Endothelial cell of umbilical vein (primary cell): Measurements from ENCODE around the gene MOCOS. TPM values are rescaled to one million over a fixed set of nuclear protein-coding genes. Genes with fewer than 3 reads are reported as not detected.

ENCODE experiments used
- BruUV-seq: library from RNA; stranded (reverse); fragments of 400-500 nt; replicated peaks from 2 replicates; lab custom pipeline; 2021; lab: Mats Ljungman, UMichigan
- CTCF ChIA-PET: fragments of 300-600, 350-600 bp; sonication (Branson Sonifier 250); formaldehyde crosslinking; loops from one replicate; lab custom pipeline; 2021; ENCODE audit warnings: antibody characterized with exemption, inconsistent platforms; lab: Charles Lee
- POLR2A ChIA-PET: fragments of 300-600, 350-600 bp; sonication (Branson Sonifier 250); formaldehyde crosslinking; loops from one replicate; lab custom pipeline; 2021; ENCODE audit warnings: antibody characterized with exemption, inconsistent platforms; lab: Charles Lee
- DNase-seq: peaks from one replicate; pipeline ENCODE4 v3.0.0-alpha.2; 2011; ENCODE audit warnings: low read depth, low spot score
- FAIRE-seq: peaks from 2 replicates; lab custom pipeline; 2011; peaks lifted over from hg19 to GRCh38; lab: Jason Lieb, UNC
- H2AFZ ChIP-seq: 2 replicates; pipeline ENCODE4 v1.6.0; 2012; ENCODE audit warnings: low read depth, low read length, control low read depth, inconsistent platforms
- H3K27ac ChIP-seq: 2 replicates; pipeline ENCODE4 v1.5.1; 2011; ENCODE audit warnings: low read depth, mild to moderate bottlenecking, control low read depth, low read length, moderate library complexity; ENCODE audit not compliant: insufficient read depth
- H3K27me3 ChIP-seq, 2 experiments: 2 replicates each; pipeline versions ENCODE4 v1.6.0 to v1.6.1; 2011; ENCODE audit warnings: low read length in 2 of 2, mixed read lengths in 1 of 2; ENCODE audit not compliant: control insufficient read depth in 2 of 2, insufficient read depth in 2 of 2
- H3K36me3 ChIP-seq, 2 experiments: 2 replicates in 1 of 2; 3 replicates in 1 of 2; pipeline ENCODE4 v1.5.1; 2011; ENCODE audit warnings: low read length in 2 of 2, mild to moderate bottlenecking in 1 of 2, moderate library complexity in 1 of 2; ENCODE audit not compliant: control insufficient read depth in 2 of 2, insufficient read depth in 2 of 2; ENCODE audit errors: extremely low read depth in 1 of 2
- H3K4me1 ChIP-seq: 3 replicates; pipeline ENCODE4 v1.5.1; 2011; ENCODE audit warnings: mild to moderate bottlenecking, low read length; ENCODE audit not compliant: control insufficient read depth, insufficient read depth; ENCODE audit errors: extremely low read depth
- H3K4me2 ChIP-seq: 2 replicates; pipeline ENCODE4 v1.6.1; 2011; ENCODE audit warnings: low read length, control low read depth, mixed read lengths; ENCODE audit not compliant: insufficient read depth
- H3K4me3 ChIP-seq, 3 experiments: fragments of 200-600 bp in 1 of 3; sonication (generic), shearing (Covaris generic) in 1 of 3; replicated peaks in 1 of 3; 2 replicates each; pipeline ENCODE4 v1.5.1; 2011 to 2016; ENCODE audit warnings: control low read depth in 3 of 3, low read length in 3 of 3, mild to moderate bottlenecking in 2 of 3, inconsistent platforms in 1 of 3, low read depth in 1 of 3, moderate library complexity in 1 of 3; ENCODE audit not compliant: insufficient read depth in 1 of 3
- H3K79me2 ChIP-seq: 2 replicates; pipeline ENCODE4 v1.6.0; 2012; ENCODE audit warnings: low read length, inconsistent platforms; ENCODE audit not compliant: control insufficient read depth, insufficient read depth
- H3K9ac ChIP-seq: replicated peaks from 2 replicates; pipeline ENCODE3; 2011; ENCODE audit warnings: low read length, control low read depth; ENCODE audit not compliant: insufficient read depth; ENCODE audit errors: extremely low read depth
- H3K9me1 ChIP-seq: replicated peaks from 3 replicates; pipeline ENCODE4 v1.6.0; 2011; ENCODE audit warnings: mild to moderate bottlenecking, low read length; ENCODE audit not compliant: control insufficient read depth, insufficient read depth; ENCODE audit errors: extremely low read depth
- H3K9me3 ChIP-seq: replicated peaks from 2 replicates; pipeline ENCODE4 v1.5.1; 2012; ENCODE audit warnings: low read length, inconsistent platforms; ENCODE audit not compliant: control insufficient read depth, insufficient read depth
- H4K20me1 ChIP-seq: replicated peaks from 2 replicates; pipeline ENCODE3; 2011; ENCODE audit warnings: mild to moderate bottlenecking, low read length; ENCODE audit not compliant: control insufficient read depth, insufficient read depth; ENCODE audit errors: extremely low read depth
- EZH2 ChIP-seq: IDR thresholded peaks from 2 replicates; pipeline ENCODE4 v1.6.1; 2012; ENCODE audit warnings: borderline replicate concordance, low read depth, mild to moderate bottlenecking, moderate library complexity, low read length, inconsistent platforms; ENCODE audit not compliant: severe bottlenecking
- FOS ChIP-seq: IDR thresholded peaks from 2 replicates; pipeline ENCODE4 v1.6.1; 2011; ENCODE audit warnings: mild to moderate bottlenecking, low read length, moderate library complexity, borderline replicate concordance; ENCODE audit not compliant: insufficient read depth
- GATA2 ChIP-seq: IDR thresholded peaks from 2 replicates; pipeline ENCODE4 v1.7.0; 2011; ENCODE audit warnings: low read depth, mild to moderate bottlenecking, moderate library complexity, mixed read lengths, low read length; ENCODE audit not compliant: insufficient read length, insufficient read depth
- JUN ChIP-seq: IDR thresholded peaks from 2 replicates; pipeline ENCODE4 v1.6.1; 2011; ENCODE audit warnings: borderline replicate concordance, low read depth; ENCODE audit not compliant: insufficient read length, insufficient read depth
- MAX ChIP-seq: IDR thresholded peaks from 2 replicates; pipeline ENCODE4 v1.6.1; 2011; ENCODE audit not compliant: insufficient read depth, insufficient read length
- MYC ChIP-seq: IDR thresholded peaks from one replicate; pipeline ENCODE4 v1.6.1; 2011; ENCODE audit warnings: mild to moderate bottlenecking, low read depth, low read length
- POLR2A ChIP-seq: IDR thresholded peaks from 2 replicates; pipeline ENCODE4 v1.6.1; 2012; ENCODE audit warnings: low read depth, mild to moderate bottlenecking, control low read depth, low read length
- POLR2AphosphoS5 ChIP-seq: IDR thresholded peaks from 2 replicates; pipeline ENCODE4 v1.6.1; 2012; ENCODE audit warnings: low read depth, mild to moderate bottlenecking, control low read depth, low read length, moderate library complexity; ENCODE audit not compliant: insufficient read depth
- dilution Hi-C: fragments of 300-500 bp; cut with MboI; formaldehyde crosslinking; loops from one replicate; pipeline ENCODE4 v1.15.0; 2019; ENCODE audit warnings: low sequenced_read_pairs; ENCODE audit not compliant: extremely low pct_ligation_motif_present
- intact Hi-C: fragments of 100-400 bp; cut with micrococcal nuclease; formaldehyde crosslinking; loops from one replicate; pipeline ENCODE4 v1.10.0; 2022
- polyA plus RNA-seq, 4 experiments: library from polyadenylated mRNA; depleted of rRNA in 3 of 4; stranded (reverse) in 3 of 4; unstranded in 1 of 4; fragments of >200 nt; gene quantifications; 2 replicates each; pipeline versions ENCODE4 v1.2.1 to v1.2.3, GENCODE V29; 2011 to 2012; ENCODE audit warnings: missing spikeins in 1 of 4
- total RNA-seq: library from RNA; stranded (reverse); gene quantifications from 2 replicates; pipeline ENCODE4 v1.2.3, GENCODE V29; 2021
- TF ChIP-seq, protein P1 (sequence below), 2 donors: IDR thresholded peaks; 1 replicate in 1 of 2; 2 replicates in 1 of 2; pipeline ENCODE4 v1.5.1; 2011; ENCODE audit warnings: low read length in 2 of 2, mild to moderate bottlenecking in 2 of 2, moderate library complexity in 2 of 2, control low read depth in 1 of 2, inconsistent platforms in 1 of 2, low read depth in 1 of 2; ENCODE audit not compliant: insufficient read depth in 1 of 2; ENCODE audit errors: extremely low read depth in 1 of 2

Gene MOCOS
- total and polyA plus RNA-seq, 2 donors (not counting 3 experiments of a cell fraction or from before 2014, with no cell fraction given): 0.18 to 0.88 TPM

GRCh38 chr18:36309436-36310391 lies 122.4 kb downstream of the MOCOS start:
- Histone ChIP-seq H3K9me1 (no peaks in the 10 kb centered on the region), H3K4me3 (no peak overlapping the region), H3K4me2 (no peak overlapping the region), H3K36me3 (no peaks in the 10 kb centered on the region), H3K27me3 (peaks cover 0 to 13% of the 10 kb centered on the region in 2 experiments), H3K9me3 (no peaks in the 10 kb centered on the region), H3K79me2 (no peaks in the 10 kb centered on the region), H3K27ac (peak overlapping the region; percentile 57), H4K20me1 (no peaks in the 10 kb centered on the region), H2AFZ (peak overlapping the region; percentile 9), H3K9ac (no peak overlapping the region), H3K4me1 (peaks cover 10% of the 10 kb centered on the region)
- intact Hi-C loops (no loop called here), dilution Hi-C loops (no loop called here)
- peak; percentile 17 for DNase-seq
- ChIA-PET CTCF (interaction anchor here (0.7 to 1.8 kb wide), 5 partner anchors 11 to 378 kb away, joined by 3 to 6 read pairs (median 5); no protein-coding TSS in a partner anchor), POLR2A (no interaction called here)
- BruUV-seq: no TSS peak
- TF ChIP-seq GATA2 (peak; percentile 88), POLR2AphosphoS5 (no peak), FOS (peak; percentile 88)
- FAIRE-seq: peak; percentile 76

DNA sequence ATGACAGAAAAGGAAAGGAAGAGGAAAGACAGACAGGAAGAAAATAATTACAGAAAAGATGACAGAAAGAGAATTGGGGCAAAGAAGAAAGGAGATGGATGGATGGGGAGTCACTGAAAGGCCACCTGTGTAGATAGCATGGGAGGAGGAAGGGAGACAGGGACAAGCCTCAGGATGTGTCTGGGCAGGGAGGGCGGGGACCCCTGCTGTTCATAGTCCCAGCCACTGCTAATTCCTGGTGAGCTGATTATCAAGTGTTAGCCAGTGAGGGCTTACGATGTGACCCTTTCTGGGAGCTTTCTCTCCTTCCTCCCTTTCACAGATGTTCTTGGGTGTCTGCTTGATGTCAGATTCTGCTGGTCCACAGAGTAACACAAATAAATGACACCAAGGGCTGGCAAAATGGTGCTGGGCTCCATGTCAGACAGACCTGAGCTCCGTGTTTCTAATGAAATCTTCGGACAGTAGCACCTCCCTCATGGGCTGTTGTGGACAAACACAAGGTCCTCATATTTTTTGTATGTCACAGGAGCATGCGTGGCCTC lies 123.8 kb downstream of the MOCOS start:
- Histone ChIP-seq H3K27ac (no peak overlapping the region), H3K9me1 (no peaks in the 10 kb centered on the region), H3K27me3 (peaks cover 0 to 5% of the 10 kb centered on the region in 2 experiments), H3K4me1 (peaks cover 10% of the 10 kb centered on the region), H3K4me2 (no peak overlapping the region), H4K20me1 (no peaks in the 10 kb centered on the region), H3K4me3 (no peak overlapping the region), H3K79me2 (no peaks in the 10 kb centered on the region), H3K36me3 (no peaks in the 10 kb centered on the region), H3K9ac (no peak overlapping the region), H3K9me3 (no peaks in the 10 kb centered on the region), H2AFZ (no peak overlapping the region)
- TF ChIP-seq POLR2AphosphoS5 (no peak), MYC (no peak), FOS (no peak), GATA2 (no peak), JUN (no peak), POLR2A (no peak), EZH2 (no peak), MAX (no peak)
- TF ChIP-seq, protein P1, sequence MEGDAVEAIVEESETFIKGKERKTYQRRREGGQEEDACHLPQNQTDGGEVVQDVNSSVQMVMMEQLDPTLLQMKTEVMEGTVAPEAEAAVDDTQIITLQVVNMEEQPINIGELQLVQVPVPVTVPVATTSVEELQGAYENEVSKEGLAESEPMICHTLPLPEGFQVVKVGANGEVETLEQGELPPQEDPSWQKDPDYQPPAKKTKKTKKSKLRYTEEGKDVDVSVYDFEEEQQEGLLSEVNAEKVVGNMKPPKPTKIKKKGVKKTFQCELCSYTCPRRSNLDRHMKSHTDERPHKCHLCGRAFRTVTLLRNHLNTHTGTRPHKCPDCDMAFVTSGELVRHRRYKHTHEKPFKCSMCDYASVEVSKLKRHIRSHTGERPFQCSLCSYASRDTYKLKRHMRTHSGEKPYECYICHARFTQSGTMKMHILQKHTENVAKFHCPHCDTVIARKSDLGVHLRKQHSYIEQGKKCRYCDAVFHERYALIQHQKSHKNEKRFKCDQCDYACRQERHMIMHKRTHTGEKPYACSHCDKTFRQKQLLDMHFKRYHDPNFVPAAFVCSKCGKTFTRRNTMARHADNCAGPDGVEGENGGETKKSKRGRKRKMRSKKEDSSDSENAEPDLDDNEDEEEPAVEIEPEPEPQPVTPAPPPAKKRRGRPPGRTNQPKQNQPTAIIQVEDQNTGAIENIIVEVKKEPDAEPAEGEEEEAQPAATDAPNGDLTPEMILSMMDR (IDR thresholded peaks at IDR 0.05; ENCODE audit: extremely low read depth in 1 of 2, insufficient read depth in 1 of 2, low read depth in 1 of 2, low read length in 2 of 2): no peak
- DNase-seq (no peak), FAIRE-seq (no peak)
- BruUV-seq: no TSS peak
- ChIA-PET CTCF (no interaction called here), POLR2A (no interaction called here)
- intact Hi-C loops: no loop called here
- dilution Hi-C loops: no loop called here
